ENCODE results near the gene AGAP1.

GRCh38 chr2:235502336-235502735 is 8.5 kb downstream of the AGAP1 start:
- TF ChIP-seq CTCF (IDR thresholded peaks at IDR 0.05; ENCODE audit: low read depth, low read length, poor library complexity, severe bottlenecking) (no peak), EZH2phosphoT487 (IDR thresholded peaks at IDR 0.05; ENCODE audit: borderline replicate concordance, low read length) (no peak)

Measured in DOHH2 (cell line).